KMS-11 (cell line): ENCODE measurements around the gene TLN1.

ENCODE experiments used
- H2AFZ ChIP-seq: fragments of 200-600 bp; sonication (generic); 2 replicates; pipeline ENCODE4 v1.6.1; 2016; ENCODE audit warnings: antibody characterized with exemption, mixed run types, low read depth
- H3K27ac ChIP-seq: fragments of 200-600 bp; sonication (generic); 2 replicates; pipeline ENCODE4 v1.6.1; 2016; ENCODE audit warnings: mild to moderate bottlenecking, mixed run types
- H3K27me3 ChIP-seq: fragments of 200-600 bp; sonication (generic); 2 replicates; pipeline ENCODE4 v1.6.1; 2017; ENCODE audit warnings: mild to moderate bottlenecking, low read depth, mixed run types, moderate library complexity; ENCODE audit not compliant: insufficient read depth
- H3K36me3 ChIP-seq: fragments of 200-600 bp; sonication (generic); 2 replicates; pipeline ENCODE4 v1.6.1; 2017; ENCODE audit warnings: mild to moderate bottlenecking, mixed run types; ENCODE audit not compliant: insufficient read depth
- H3K4me1 ChIP-seq: fragments of 200-600 bp; sonication (generic); 2 replicates; pipeline ENCODE4 v1.6.1; 2016; ENCODE audit warnings: mild to moderate bottlenecking, low read depth, mixed run types; ENCODE audit not compliant: poor library complexity, severe bottlenecking
- H3K4me2 ChIP-seq: fragments of 200-600 bp; sonication (generic); 2 replicates; pipeline ENCODE4 v1.7.0; 2016; ENCODE audit warnings: mild to moderate bottlenecking, mixed run types
- H3K4me3 ChIP-seq: fragments of 200-600 bp; sonication (generic); IDR thresholded peaks from 2 replicates; pipeline ENCODE4 v1.6.1; 2017; ENCODE audit warnings: low read depth, low read length, mixed read lengths; ENCODE audit not compliant: insufficient read depth
- H3K79me2 ChIP-seq: fragments of 200-600 bp; sonication (generic); 2 replicates; pipeline ENCODE4 v1.6.1; 2016; ENCODE audit warnings: low read depth, mixed run types; ENCODE audit not compliant: insufficient read depth
- H3K9ac ChIP-seq: fragments of 200-600 bp; sonication (generic); 2 replicates; pipeline ENCODE4 v1.6.1; 2016; ENCODE audit warnings: mild to moderate bottlenecking, mixed run types
- H4K20me1 ChIP-seq: fragments of 200-600 bp; sonication (generic); 2 replicates; pipeline ENCODE4 v1.6.1; 2016; ENCODE audit warnings: mild to moderate bottlenecking, mixed run types; ENCODE audit not compliant: insufficient read depth
- TF ChIP-seq, protein P1 (sequence below): fragments of 200-600 bp; sonication (generic); conservative IDR thresholded peaks from 2 replicates; pipeline ENCODE4 v1.6.1; 2017; ENCODE audit warnings: low read depth, mild to moderate bottlenecking, antibody characterized with exemption, low read length, moderate library complexity, mixed read lengths

The TLN1 gene

DNA sequence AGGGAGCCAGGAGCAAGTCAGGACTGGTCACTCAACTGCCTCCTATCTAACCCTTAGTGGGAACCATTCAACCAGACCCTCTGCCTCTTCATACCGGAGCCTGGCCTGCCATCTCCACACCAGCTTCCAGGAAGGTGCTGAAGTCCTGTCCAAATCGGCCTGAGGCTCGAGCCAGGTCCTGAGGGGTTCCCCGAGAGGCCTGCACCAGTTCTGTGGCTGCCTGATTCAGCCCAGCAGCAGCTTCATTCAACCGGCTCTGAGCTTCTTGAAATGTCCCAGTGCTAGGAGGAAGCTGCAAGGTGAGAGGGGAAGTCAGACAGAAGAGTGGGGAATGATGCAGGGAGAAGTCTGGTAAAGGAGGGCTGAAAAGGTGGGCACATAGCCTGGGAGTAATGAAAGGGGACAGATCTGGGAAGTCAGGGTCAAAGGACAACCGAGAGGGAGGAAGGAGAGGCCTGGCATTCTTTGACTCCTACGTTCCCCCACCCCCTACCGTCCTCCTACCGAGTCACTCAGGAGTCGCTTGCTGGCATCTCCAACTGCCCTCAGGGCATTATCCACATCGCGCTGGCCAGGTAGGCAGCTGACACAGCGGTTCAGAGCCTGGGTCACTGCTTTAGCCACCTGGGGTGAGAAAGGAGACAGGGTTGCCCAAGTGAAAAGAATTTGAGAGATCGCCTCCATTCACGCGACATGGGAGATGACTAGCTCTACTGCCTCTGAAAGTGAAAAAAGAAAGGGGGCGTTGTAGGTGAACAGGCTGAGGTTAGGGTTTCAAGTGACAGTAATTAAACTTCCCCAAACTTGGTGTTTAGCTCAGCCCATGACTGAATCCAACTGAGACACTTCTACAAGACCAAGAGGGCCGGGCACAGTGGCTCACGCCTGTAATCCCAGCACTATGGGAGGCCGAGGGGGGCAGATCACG, 20.2 kb downstream of the TLN1 start:
- Histone ChIP-seq H3K36me3 (no peaks in the 10 kb centered on the region), H3K27ac (no peak overlapping the region), H3K4me2 (no peak overlapping the region), H3K4me1 (peaks cover 11% of the 10 kb centered on the region), H3K79me2 (no peaks in the 10 kb centered on the region), H3K4me3 (no peak overlapping the region), H2AFZ (no peak overlapping the region), H3K27me3 (no peaks in the 10 kb centered on the region), H3K9ac (no peak overlapping the region), H4K20me1 (no peaks in the 10 kb centered on the region)
- TF ChIP-seq, protein P1, sequence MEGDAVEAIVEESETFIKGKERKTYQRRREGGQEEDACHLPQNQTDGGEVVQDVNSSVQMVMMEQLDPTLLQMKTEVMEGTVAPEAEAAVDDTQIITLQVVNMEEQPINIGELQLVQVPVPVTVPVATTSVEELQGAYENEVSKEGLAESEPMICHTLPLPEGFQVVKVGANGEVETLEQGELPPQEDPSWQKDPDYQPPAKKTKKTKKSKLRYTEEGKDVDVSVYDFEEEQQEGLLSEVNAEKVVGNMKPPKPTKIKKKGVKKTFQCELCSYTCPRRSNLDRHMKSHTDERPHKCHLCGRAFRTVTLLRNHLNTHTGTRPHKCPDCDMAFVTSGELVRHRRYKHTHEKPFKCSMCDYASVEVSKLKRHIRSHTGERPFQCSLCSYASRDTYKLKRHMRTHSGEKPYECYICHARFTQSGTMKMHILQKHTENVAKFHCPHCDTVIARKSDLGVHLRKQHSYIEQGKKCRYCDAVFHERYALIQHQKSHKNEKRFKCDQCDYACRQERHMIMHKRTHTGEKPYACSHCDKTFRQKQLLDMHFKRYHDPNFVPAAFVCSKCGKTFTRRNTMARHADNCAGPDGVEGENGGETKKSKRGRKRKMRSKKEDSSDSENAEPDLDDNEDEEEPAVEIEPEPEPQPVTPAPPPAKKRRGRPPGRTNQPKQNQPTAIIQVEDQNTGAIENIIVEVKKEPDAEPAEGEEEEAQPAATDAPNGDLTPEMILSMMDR = no peak

- Histone ChIP-seq H3K27ac (no peak overlapping the region), H3K4me3 (no peak overlapping the region), H3K27me3 (no peaks in the 10 kb centered on the region), H3K79me2 (no peaks in the 10 kb centered on the region), H4K20me1 (no peaks in the 10 kb centered on the region), H3K4me2 (no peak overlapping the region), H3K9ac (no peak overlapping the region), H2AFZ (no peak overlapping the region), H3K4me1 (peaks cover 11% of the 10 kb centered on the region), H3K36me3 (no peaks in the 10 kb centered on the region)
- TF ChIP-seq, protein P1 = no peak
These were observed 21.0 kb downstream of the TLN1 start for GRCh38 chr9:35710818-35711500.

GRCh38 chr9:35708146-35708545, 23.8 kb downstream of the TLN1 start:
- no peak overlapping the region for H3K9ac ChIP-seq
- peaks cover 11% of the 10 kb centered on the region for H3K4me1 ChIP-seq
- no peaks in the 10 kb centered on the region for H3K27me3 ChIP-seq
- no peak overlapping the region for H3K27ac ChIP-seq
- no peak overlapping the region for H3K4me3 ChIP-seq
- H4K20me1 ChIP-seq = no peaks in the 10 kb centered on the region
- H3K79me2 ChIP-seq = no peaks in the 10 kb centered on the region
- TF ChIP-seq, protein P1 = no peak
- H3K4me2 ChIP-seq = no peak overlapping the region
- H3K36me3 ChIP-seq = no peaks in the 10 kb centered on the region
- no peak overlapping the region for H2AFZ ChIP-seq

GRCh38 chr9:35706951-35707350, 25.0 kb downstream of the TLN1 start:
- H3K4me2 ChIP-seq = no peak overlapping the region
- no peak overlapping the region for H3K4me3 ChIP-seq
- H3K36me3 ChIP-seq = no peaks in the 10 kb centered on the region
- no peak overlapping the region for H2AFZ ChIP-seq
- no peak overlapping the region for H3K27ac ChIP-seq
- H3K27me3 ChIP-seq = no peaks in the 10 kb centered on the region
- H4K20me1 ChIP-seq = no peaks in the 10 kb centered on the region
- TF ChIP-seq, protein P1 = no peak
- H3K9ac ChIP-seq = no peak overlapping the region
- no peaks in the 10 kb centered on the region for H3K79me2 ChIP-seq
- H3K4me1 ChIP-seq = peaks cover 3% of the 10 kb centered on the region
